ENCODE measurements around the gene ZIC1. TPM values are rescaled to one million over a fixed set of nuclear protein-coding genes. Genes with fewer than 3 reads are reported as not detected.

Gene ZIC1
- total and polyA plus RNA-seq, 9 of the 15 experiments (the other 6 are each of a cell fraction or from before 2014, with no cell fraction given): 0.21 to 0.42 TPM; not detected in 7

DNA sequence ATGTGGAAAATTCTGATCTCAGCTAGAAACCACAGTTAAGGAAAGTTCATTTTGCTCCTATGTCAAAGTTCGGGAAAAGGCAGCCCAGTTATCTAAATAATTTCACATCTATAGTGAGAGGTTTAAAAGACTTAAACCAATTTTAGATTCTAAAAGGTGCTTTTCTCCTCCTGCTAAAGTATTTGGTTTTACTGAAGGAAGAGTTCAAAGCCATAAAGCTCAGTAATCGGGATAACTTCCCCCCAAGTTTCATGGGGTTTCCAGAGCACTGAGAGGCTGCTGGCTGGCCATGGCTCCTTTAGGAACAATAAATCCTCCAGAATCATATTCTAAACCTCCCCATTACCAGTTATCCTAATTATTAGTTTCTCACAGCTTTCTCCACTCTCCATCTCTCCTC, 41.0 kb upstream of the ZIC1 start:
- Histone ChIP-seq H3K9ac (ENCODE audit: insufficient read depth in 1 of 2, low read depth in 2 of 2, low read length in 2 of 2) (no peak overlapping the region), H3K4me2 (ENCODE audit: insufficient read depth, low read length) (no peak overlapping the region), H2AFZ (ENCODE audit: low read depth, low read length) (no peak overlapping the region), H3K36me3 (ENCODE audit: control insufficient read depth, insufficient read depth, low read length) (no peaks in the 10 kb centered on the region), H3K27me3 (ENCODE audit: control insufficient read depth in 2 of 2, insufficient read depth in 2 of 2, low read length in 2 of 2) (no peaks in the 10 kb centered on the region; a peak in 2 of 5 replicates), H3K27ac (ENCODE audit: extremely low read depth, low read depth, low read length) (no peak overlapping the region), H3K79me2 (ENCODE audit: control insufficient read depth, insufficient read depth, low read length) (no peaks in the 10 kb centered on the region), H3K9me1 (ENCODE audit: control insufficient read depth, insufficient read depth, low read length) (no peaks in the 10 kb centered on the region), H4K20me1 (replicated peaks; ENCODE audit: control insufficient read depth, insufficient read depth, low read length) (no peaks in the 10 kb centered on the region), H3K4me3 (no peak overlapping the region), H3K4me1 (replicated peaks in 1 of 2; ENCODE audit: control insufficient read depth in 2 of 2, insufficient read depth in 2 of 2, low read length in 2 of 2) (no peaks in the 10 kb centered on the region), H3K9me3 (replicated peaks; ENCODE audit: control insufficient read depth, insufficient read depth, low read depth, low read length) (no peaks in the 10 kb centered on the region)
- FAIRE-seq (no peak), ATAC-seq (no peak), DNase-seq (ENCODE audit: extremely low read depth in 1 of 4, low spot score in 3 of 4) (no peak)
- TF ChIP-seq ZNF263 (CRISPR knock-in tag; IDR thresholded peaks at IDR 0.05; ENCODE audit: borderline replicate concordance) (no peak), MCM7 (IDR thresholded peaks at IDR 0.05) (no peak)
- WGBS (ENCODE audit: insufficient coverage, low coverage, missing lambda C conversion rate): 0% methylated on average over 2 of the region's 2 CpGs
- intact Hi-C loops (cut with micrococcal nuclease) (no loop called here), in situ Hi-C loops (cut with MboI) (no loop called here)
- POLR2A ChIA-PET: no interaction called here
- CTCF ChIA-PET (ENCODE audit: low intra/inter-chr PET ratio): no interaction called here
- no TSS peak for BruUV-seq (replicated peaks)

- intact Hi-C loops (cut with micrococcal nuclease): no loop called here
- DNase-seq (ENCODE audit: extremely low read depth in 1 of 4, low spot score in 3 of 4) (no peak), FAIRE-seq (no peak), ATAC-seq (no peak)
- H3K4me3 ChIP-seq: no peak overlapping the region
- no peaks in the 10 kb centered on the region for H3K79me2 ChIP-seq (ENCODE audit: control insufficient read depth, insufficient read depth, low read length)
- H3K36me3 ChIP-seq (ENCODE audit: control insufficient read depth, insufficient read depth, low read length): no peaks in the 10 kb centered on the region
- H2AFZ ChIP-seq (ENCODE audit: low read depth, low read length): no peak overlapping the region
- ChIA-PET CTCF (ENCODE audit: low intra/inter-chr PET ratio) (no interaction called here), POLR2A (no interaction called here)
- no peaks in the 10 kb centered on the region for H3K9me1 ChIP-seq (ENCODE audit: control insufficient read depth, insufficient read depth, low read length)
- H3K4me2 ChIP-seq (ENCODE audit: insufficient read depth, low read length): no peak overlapping the region
- no TSS peak for BruUV-seq (replicated peaks)
- H3K9ac ChIP-seq (ENCODE audit: insufficient read depth in 1 of 2, low read depth in 2 of 2, low read length in 2 of 2): no peak overlapping the region
- H4K20me1 ChIP-seq (replicated peaks; ENCODE audit: control insufficient read depth, insufficient read depth, low read length): no peaks in the 10 kb centered on the region
- 1% methylated on average over 14 of the region's 16 CpGs for WGBS (ENCODE audit: insufficient coverage, low coverage, missing lambda C conversion rate)
- H3K4me1 ChIP-seq (replicated peaks in 1 of 2; ENCODE audit: control insufficient read depth in 2 of 2, insufficient read depth in 2 of 2, low read length in 2 of 2): no peaks in the 10 kb centered on the region
- in situ Hi-C loops (cut with MboI): no loop called here
- H3K9me3 ChIP-seq (replicated peaks; ENCODE audit: control insufficient read depth, insufficient read depth, low read depth, low read length): no peaks in the 10 kb centered on the region
- H3K27me3 ChIP-seq (ENCODE audit: control insufficient read depth in 2 of 2, insufficient read depth in 2 of 2, low read length in 2 of 2): no peaks in the 10 kb centered on the region; a peak in 2 of 5 replicates
- H3K27ac ChIP-seq (ENCODE audit: extremely low read depth, low read depth, low read length): no peak overlapping the region
- TF ChIP-seq GABPB2 (CRISPR knock-in tag; conservative IDR thresholded peaks at IDR 0.05) (no peak), ZC3H11A (IDR thresholded peaks at IDR 0.05; ENCODE audit: low read depth, low read length) (no peak), ZBTB26 (CRISPR knock-in tag; IDR thresholded peaks at IDR 0.05) (no peak), MAX (CRISPR knock-in tag; IDR thresholded peaks at IDR 0.05) (no peak), NEUROD1 (IDR thresholded peaks at IDR 0.05; ENCODE audit: borderline replicate concordance, low read depth, low read length, partially characterized antibody) (no peak), CAMTA2 (CRISPR knock-in tag; conservative IDR thresholded peaks at IDR 0.05) (no peak), FOXP1 (CRISPR knock-in tag; IDR thresholded peaks at IDR 0.05) (no peak), ZNF431 (CRISPR knock-in tag; IDR thresholded peaks at IDR 0.05) (no peak), HCFC1 (IDR thresholded peaks at IDR 0.05; ENCODE audit: low read depth, low read length) (no peak)
- TF ChIP-seq, protein P1, sequence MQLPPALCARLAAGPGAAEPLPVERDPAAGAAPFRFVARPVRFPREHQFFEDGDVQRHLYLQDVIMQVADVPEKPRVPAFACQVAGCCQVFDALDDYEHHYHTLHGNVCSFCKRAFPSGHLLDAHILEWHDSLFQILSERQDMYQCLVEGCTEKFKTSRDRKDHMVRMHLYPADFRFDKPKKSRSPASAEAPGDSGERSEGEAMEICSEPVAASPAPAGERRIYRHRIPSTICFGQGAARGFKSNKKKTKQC (CRISPR knock-in tag; IDR thresholded peaks at IDR 0.05): no peak
- TF ChIP-seq, protein P2, sequence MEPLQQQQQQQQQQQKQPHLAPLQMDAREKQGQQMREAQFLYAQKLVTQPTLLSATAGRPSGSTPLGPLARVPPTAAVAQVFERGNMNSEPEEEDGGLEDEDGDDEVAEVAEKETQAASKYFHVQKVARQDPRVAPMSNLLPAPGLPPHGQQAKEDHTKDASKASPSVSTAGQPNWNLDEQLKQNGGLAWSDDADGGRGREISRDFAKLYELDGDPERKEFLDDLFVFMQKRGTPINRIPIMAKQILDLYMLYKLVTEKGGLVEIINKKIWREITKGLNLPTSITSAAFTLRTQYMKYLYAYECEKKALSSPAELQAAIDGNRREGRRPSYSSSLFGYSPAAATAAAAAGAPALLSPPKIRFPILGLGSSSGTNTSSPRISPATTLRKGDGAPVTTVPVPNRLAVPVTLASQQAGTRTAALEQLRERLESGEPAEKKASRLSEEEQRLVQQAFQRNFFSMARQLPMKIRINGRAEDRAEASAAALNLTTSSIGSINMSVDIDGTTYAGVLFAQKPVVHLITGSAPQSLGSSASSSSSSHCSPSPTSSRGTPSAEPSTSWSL (CRISPR knock-in tag; IDR thresholded peaks at IDR 0.05; ENCODE audit: borderline replicate concordance): no peak
These were observed 40.5 kb upstream of the ZIC1 start for GRCh38 chr3:147368561-147369221.
